HEK293 (cell line): ENCODE results near the gene SERPINB11.

Experiments used
- CTCF ChIA-PET: fragments of 350-600 bp; formaldehyde crosslinking; extraction: SDS; loops from one replicate; lab custom pipeline; 2021; ENCODE audit warnings: antibody characterized with exemption; lab: Yijun Ruan, JAX
- POLR2A ChIA-PET: fragments of 300-600 bp; formaldehyde crosslinking; extraction: SDS; loops from one replicate; lab custom pipeline; 2020; ENCODE audit warnings: antibody characterized with exemption, inconsistent platforms; lab: Yijun Ruan, JAX
- H3K27ac ChIP-seq: fragments of 200-500 bp; sonication (Bioruptor generic); 2 replicates; pipeline ENCODE4 v1.5.1; 2014; ENCODE audit warnings: low read depth, low read length, control low read depth, inconsistent platforms; ENCODE audit errors: extremely low read depth
- H3K36me3 ChIP-seq, 2 experiments: fragments of 200-500 bp in 1 of 2; sonication (Bioruptor generic) in 1 of 2; 1 replicate in 1 of 2; 2 replicates in 1 of 2; pipeline ENCODE4 v1.5.1; 2014 to 2017; ENCODE audit warnings: inconsistent platforms in 2 of 2, low read length in 2 of 2; ENCODE audit not compliant: control insufficient read depth in 2 of 2, insufficient read depth in 1 of 2
- H3K4me1 ChIP-seq: fragments of 200-500 bp; sonication (Bioruptor generic); 2 replicates; pipeline ENCODE4 v1.5.1; 2014; ENCODE audit warnings: mild to moderate bottlenecking, low read length, inconsistent platforms; ENCODE audit not compliant: control insufficient read depth, insufficient read depth
- H3K4me3 ChIP-seq: 2 replicates; pipeline ENCODE4 v1.5.1; 2011; ENCODE audit warnings: low read depth, mild to moderate bottlenecking, control low read depth, low read length, moderate library complexity
- H3K9me3 ChIP-seq: fragments of 200-500 bp; sonication (Bioruptor generic); 2 replicates; pipeline ENCODE4 v1.5.1; 2014; ENCODE audit warnings: low read depth, low read length, inconsistent platforms; ENCODE audit not compliant: control insufficient read depth, insufficient read depth
- ELK4 ChIP-seq: IDR thresholded peaks from 2 replicates; pipeline ENCODE4 v1.6.1; 2011; ENCODE audit warnings: mild to moderate bottlenecking, low read depth, low read length, borderline replicate concordance
- KLF17 ChIP-seq: fragments of 450-650 bp; formaldehyde crosslinking; IDR thresholded peaks from 2 replicates; pipeline ENCODE4 v1.5.1; 2016; ENCODE audit warnings: missing biosample characterization, missing genetic modification characterization
- ZBTB26 ChIP-seq: fragments of 450-650 bp; formaldehyde crosslinking; optimal IDR thresholded peaks from 2 replicates; pipeline ENCODE3; 2016; ENCODE audit warnings: missing biosample characterization, mild to moderate bottlenecking, missing genetic modification characterization
- ZNF114 ChIP-seq: fragments of 450-650 bp; formaldehyde crosslinking; IDR thresholded peaks from 2 replicates; pipeline ENCODE4 v1.5.0; 2017; ENCODE audit warnings: missing biosample characterization, missing genetic modification characterization
- ZNF16 ChIP-seq: fragments of 450-650 bp; formaldehyde crosslinking; IDR thresholded peaks from 2 replicates; pipeline ENCODE4 v1.5.1; 2016; ENCODE audit warnings: low read depth, missing biosample characterization, missing genetic modification characterization
- ZNF274 ChIP-seq, 2 experiments: fragments of 200-500 bp in 1 of 2; fragments of 450-650 bp in 1 of 2; sonication (Bioruptor generic) in 1 of 2; formaldehyde crosslinking in 1 of 2; IDR thresholded peaks; 2 replicates each; pipeline versions ENCODE4 v1.5.1 to v1.6.1; 2014 to 2016; ENCODE audit warnings: borderline replicate concordance in 1 of 2, inconsistent platforms in 1 of 2, low read length in 1 of 2, missing biosample characterization in 1 of 2, missing genetic modification characterization in 1 of 2
- ZNF366 ChIP-seq: fragments of 450-650 bp; formaldehyde crosslinking; conservative IDR thresholded peaks from 2 replicates; pipeline ENCODE4 v1.5.1; 2016; ENCODE audit warnings: missing biosample characterization, missing genetic modification characterization
- ZNF391 ChIP-seq: fragments of 450-650 bp; formaldehyde crosslinking; IDR thresholded peaks from 2 replicates; pipeline ENCODE4 v1.5.1; 2016; ENCODE audit warnings: low read depth, missing biosample characterization, missing genetic modification characterization, borderline replicate concordance
- ZNF501 ChIP-seq: fragments of 450-650 bp; formaldehyde crosslinking; IDR thresholded peaks from 2 replicates; pipeline ENCODE4 v1.5.1; 2016; ENCODE audit warnings: missing biosample characterization, missing genetic modification characterization
- ZNF585B ChIP-seq: fragments of 450-650 bp; formaldehyde crosslinking; IDR thresholded peaks from 2 replicates; pipeline ENCODE4 v1.5.1; 2016; ENCODE audit warnings: missing biosample characterization, missing genetic modification characterization
- ZNF623 ChIP-seq: fragments of 450-650 bp; formaldehyde crosslinking; IDR thresholded peaks from 2 replicates; pipeline ENCODE4 v1.5.1; 2016; ENCODE audit warnings: missing biosample characterization, missing genetic modification characterization
- ZNF654 ChIP-seq: fragments of 450-650 bp; formaldehyde crosslinking; IDR thresholded peaks from 2 replicates; pipeline ENCODE4 v1.5.1; 2016; ENCODE audit warnings: low read depth, missing biosample characterization, missing genetic modification characterization
- ZNF677 ChIP-seq: fragments of 450-650 bp; IDR thresholded peaks from 2 replicates; pipeline ENCODE4 v1.5.0; 2018; ENCODE audit warnings: missing biosample characterization, mild to moderate bottlenecking, missing genetic modification characterization, moderate library complexity
- TF ChIP-seq, protein P1 (sequence below): fragments of 450-650 bp; formaldehyde crosslinking; conservative IDR thresholded peaks from 2 replicates; pipeline ENCODE4 v1.5.1; 2016; ENCODE audit warnings: low read depth, missing biosample characterization, missing genetic modification characterization
- TF ChIP-seq, protein P2 (sequence below): fragments of 450-650 bp; formaldehyde crosslinking; IDR thresholded peaks from 2 replicates; pipeline ENCODE4 v1.5.1; 2016; ENCODE audit warnings: missing biosample characterization, missing genetic modification characterization, borderline replicate concordance
- TF ChIP-seq, protein P3 (sequence below): fragments of 450-650 bp; formaldehyde crosslinking; IDR thresholded peaks from 2 replicates; pipeline ENCODE4 v1.5.1; 2016; ENCODE audit warnings: missing biosample characterization, missing genetic modification characterization

SERPINB11 gene

GRCh38 chr18:63749489-63749888 lies 46.7 kb downstream of the SERPINB11 start (continued):
- TF ChIP-seq, protein P1, sequence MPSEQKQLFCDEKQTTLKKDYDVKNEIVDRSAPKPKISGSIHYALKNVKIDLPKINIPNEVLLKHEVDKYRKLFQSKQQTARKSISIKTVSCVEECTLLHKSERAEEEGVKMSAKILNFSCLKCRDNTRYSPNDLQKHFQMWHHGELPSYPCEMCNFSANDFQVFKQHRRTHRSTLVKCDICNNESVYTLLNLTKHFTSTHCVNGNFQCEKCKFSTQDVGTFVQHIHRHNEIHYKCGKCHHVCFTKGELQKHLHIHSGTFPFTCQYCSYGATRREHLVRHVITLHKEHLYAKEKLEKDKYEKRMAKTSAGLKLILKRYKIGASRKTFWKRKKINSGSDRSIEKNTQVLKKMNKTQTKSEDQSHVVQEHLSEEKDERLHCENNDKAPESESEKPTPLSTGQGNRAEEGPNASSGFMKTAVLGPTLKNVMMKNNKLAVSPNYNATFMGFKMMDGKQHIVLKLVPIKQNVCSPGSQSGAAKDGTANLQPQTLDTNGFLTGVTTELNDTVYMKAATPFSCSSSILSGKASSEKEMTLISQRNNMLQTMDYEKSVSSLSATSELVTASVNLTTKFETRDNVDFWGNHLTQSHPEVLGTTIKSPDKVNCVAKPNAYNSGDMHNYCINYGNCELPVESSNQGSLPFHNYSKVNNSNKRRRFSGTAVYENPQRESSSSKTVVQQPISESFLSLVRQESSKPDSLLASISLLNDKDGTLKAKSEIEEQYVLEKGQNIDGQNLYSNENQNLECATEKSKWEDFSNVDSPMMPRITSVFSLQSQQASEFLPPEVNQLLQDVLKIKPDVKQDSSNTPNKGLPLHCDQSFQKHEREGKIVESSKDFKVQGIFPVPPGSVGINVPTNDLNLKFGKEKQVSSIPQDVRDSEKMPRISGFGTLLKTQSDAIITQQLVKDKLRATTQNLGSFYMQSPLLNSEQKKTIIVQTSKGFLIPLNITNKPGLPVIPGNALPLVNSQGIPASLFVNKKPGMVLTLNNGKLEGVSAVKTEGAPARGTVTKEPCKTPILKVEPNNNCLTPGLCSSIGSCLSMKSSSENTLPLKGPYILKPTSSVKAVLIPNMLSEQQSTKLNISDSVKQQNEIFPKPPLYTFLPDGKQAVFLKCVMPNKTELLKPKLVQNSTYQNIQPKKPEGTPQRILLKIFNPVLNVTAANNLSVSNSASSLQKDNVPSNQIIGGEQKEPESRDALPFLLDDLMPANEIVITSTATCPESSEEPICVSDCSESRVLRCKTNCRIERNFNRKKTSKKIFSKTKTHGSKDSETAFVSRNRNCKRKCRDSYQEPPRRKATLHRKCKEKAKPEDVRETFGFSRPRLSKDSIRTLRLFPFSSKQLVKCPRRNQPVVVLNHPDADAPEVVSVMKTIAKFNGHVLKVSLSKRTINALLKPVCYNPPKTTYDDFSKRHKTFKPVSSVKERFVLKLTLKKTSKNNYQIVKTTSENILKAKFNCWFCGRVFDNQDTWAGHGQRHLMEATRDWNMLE, result no peak; the same call in 1 of the 2 replicates
- no peak for TF ChIP-seq ZNF366 (tag by site-specific recombination)
- TF ChIP-seq ZNF391 (tag by site-specific recombination), result no peak
- TF ChIP-seq ZNF501, result no peak

DNA sequence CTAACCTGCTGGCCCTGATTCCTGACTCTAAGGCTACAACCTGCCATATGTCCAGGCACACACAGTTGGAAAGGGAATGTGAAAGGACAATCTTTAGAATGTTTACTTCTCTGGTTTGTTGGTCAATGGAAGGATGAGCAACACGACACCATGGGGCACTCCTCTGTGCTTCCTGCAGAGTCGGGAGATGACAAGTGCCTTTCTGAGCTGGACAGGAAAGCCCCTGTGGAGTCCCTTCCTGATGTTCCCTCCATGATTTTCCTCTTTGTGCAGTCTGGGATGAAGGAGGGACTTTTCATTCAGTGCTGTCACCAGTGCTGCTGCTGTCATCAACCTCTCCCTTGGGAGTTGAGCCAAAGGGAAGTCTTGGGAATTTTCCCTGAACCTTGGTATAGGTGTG lies 49.9 kb downstream of the SERPINB11 start:
- POLR2A ChIA-PET, result no interaction called here
- Histone ChIP-seq H3K36me3 (no peaks in the 10 kb centered on the region), H3K4me1 (no peaks in the 10 kb centered on the region), H3K27ac (no peak overlapping the region), H3K9me3 (no peaks in the 10 kb centered on the region), H3K4me3 (no peak overlapping the region)
- CTCF ChIA-PET, result no interaction called here
- no peak for TF ChIP-seq ZNF501
- no peak for TF ChIP-seq ZNF274 (IDR thresholded peaks at IDR 0.05; ENCODE audit: low read length)
- no peak for TF ChIP-seq ZNF274 (tag by site-specific recombination; IDR thresholded peaks at IDR 0.05; ENCODE audit: borderline replicate concordance)
- no peak for TF ChIP-seq ZNF585B (tag by site-specific recombination)
- TF ChIP-seq ZNF654 (tag by site-specific recombination), result no peak
- TF ChIP-seq ZNF16 (tag by site-specific recombination), result no peak

DNA sequence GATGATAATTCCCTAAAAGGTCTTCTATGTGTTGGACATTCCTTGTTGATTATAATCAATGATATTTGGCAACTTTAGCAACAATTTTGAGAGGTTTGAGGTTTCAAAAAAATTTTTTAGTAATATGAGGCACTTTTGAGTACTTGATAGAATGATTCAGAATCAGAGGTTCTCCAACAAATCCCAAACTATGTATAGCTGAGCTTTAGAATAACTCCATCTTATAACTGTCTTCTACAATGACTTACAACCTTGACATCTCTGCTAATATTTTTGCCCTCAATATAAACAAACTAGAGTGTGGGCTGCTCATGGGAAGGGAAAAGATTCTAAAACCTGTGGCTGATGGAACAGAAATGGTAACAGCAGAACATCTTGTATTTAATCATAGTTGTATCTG lies 50.9 kb downstream of the SERPINB11 start:
- CTCF ChIA-PET, result no interaction called here
- TF ChIP-seq, protein P2, sequence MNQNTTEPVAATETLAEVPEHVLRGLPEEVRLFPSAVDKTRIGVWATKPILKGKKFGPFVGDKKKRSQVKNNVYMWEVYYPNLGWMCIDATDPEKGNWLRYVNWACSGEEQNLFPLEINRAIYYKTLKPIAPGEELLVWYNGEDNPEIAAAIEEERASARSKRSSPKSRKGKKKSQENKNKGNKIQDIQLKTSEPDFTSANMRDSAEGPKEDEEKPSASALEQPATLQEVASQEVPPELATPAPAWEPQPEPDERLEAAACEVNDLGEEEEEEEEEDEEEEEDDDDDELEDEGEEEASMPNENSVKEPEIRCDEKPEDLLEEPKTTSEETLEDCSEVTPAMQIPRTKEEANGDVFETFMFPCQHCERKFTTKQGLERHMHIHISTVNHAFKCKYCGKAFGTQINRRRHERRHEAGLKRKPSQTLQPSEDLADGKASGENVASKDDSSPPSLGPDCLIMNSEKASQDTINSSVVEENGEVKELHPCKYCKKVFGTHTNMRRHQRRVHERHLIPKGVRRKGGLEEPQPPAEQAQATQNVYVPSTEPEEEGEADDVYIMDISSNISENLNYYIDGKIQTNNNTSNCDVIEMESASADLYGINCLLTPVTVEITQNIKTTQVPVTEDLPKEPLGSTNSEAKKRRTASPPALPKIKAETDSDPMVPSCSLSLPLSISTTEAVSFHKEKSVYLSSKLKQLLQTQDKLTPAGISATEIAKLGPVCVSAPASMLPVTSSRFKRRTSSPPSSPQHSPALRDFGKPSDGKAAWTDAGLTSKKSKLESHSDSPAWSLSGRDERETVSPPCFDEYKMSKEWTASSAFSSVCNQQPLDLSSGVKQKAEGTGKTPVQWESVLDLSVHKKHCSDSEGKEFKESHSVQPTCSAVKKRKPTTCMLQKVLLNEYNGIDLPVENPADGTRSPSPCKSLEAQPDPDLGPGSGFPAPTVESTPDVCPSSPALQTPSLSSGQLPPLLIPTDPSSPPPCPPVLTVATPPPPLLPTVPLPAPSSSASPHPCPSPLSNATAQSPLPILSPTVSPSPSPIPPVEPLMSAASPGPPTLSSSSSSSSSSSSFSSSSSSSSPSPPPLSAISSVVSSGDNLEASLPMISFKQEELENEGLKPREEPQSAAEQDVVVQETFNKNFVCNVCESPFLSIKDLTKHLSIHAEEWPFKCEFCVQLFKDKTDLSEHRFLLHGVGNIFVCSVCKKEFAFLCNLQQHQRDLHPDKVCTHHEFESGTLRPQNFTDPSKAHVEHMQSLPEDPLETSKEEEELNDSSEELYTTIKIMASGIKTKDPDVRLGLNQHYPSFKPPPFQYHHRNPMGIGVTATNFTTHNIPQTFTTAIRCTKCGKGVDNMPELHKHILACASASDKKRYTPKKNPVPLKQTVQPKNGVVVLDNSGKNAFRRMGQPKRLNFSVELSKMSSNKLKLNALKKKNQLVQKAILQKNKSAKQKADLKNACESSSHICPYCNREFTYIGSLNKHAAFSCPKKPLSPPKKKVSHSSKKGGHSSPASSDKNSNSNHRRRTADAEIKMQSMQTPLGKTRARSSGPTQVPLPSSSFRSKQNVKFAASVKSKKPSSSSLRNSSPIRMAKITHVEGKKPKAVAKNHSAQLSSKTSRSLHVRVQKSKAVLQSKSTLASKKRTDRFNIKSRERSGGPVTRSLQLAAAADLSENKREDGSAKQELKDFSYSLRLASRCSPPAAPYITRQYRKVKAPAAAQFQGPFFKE, result no peak
- TF ChIP-seq ELK4 (no peak), ZNF114 (tag by site-specific recombination) (no peak), KLF17 (no peak), ZBTB26 (tag by site-specific recombination) (no peak), ZNF623 (tag by site-specific recombination) (no peak), ZNF677 (tag by site-specific recombination) (no peak)
- TF ChIP-seq, protein P3, sequence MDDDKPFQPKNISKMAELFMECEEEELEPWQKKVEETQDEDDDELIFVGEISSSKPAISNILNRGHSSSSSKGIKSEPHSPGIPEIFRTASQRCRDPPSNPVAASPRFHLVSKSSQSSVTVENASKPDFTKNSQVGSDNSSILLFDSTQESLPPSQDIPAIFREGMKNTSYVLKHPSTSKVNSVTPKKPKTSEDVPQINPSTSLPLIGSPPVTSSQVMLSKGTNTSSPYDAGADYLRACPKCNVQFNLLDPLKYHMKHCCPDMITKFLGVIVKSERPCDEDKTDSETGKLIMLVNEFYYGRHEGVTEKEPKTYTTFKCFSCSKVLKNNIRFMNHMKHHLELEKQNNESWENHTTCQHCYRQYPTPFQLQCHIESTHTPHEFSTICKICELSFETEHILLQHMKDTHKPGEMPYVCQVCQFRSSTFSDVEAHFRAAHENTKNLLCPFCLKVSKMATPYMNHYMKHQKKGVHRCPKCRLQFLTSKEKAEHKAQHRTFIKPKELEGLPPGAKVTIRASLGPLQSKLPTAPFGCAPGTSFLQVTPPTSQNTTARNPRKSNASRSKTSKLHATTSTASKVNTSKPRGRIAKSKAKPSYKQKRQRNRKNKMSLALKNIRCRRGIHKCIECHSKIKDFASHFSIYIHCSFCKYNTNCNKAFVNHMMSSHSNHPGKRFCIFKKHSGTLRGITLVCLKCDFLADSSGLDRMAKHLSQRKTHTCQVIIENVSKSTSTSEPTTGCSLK (tag by site-specific recombination), result no peak

More for the DNA sequence above, 50.9 kb downstream of the SERPINB11 start:
- H3K4me3 ChIP-seq, result no peak overlapping the region
- H3K27ac ChIP-seq, result no peak overlapping the region
- no peaks in the 10 kb centered on the region for H3K4me1 ChIP-seq
- H3K36me3 ChIP-seq, result no peaks in the 10 kb centered on the region
- POLR2A ChIA-PET, result no interaction called here
- no peaks in the 10 kb centered on the region for H3K9me3 ChIP-seq
